ENCODE results near the gene TMSB10. TPM values are rescaled to one million over a fixed set of nuclear protein-coding genes. Genes with fewer than 3 reads are reported as not detected.
A peak's percentile ranks its signal among the peaks of the same experiment; 100 is the strongest.
"Not testable (repeated sequence)": the region's sequence is repeated elsewhere in the genome, so short reads cannot be mapped to it uniquely, and the experiment has no call there.

Gene TMSB10
- total RNA-seq, result 1,000 to 10,000 TPM; 1,429 to 1,736 TPM
- 1,179 to 1,380 reads per million in 2 donors for total RNA-seq

- Mint-ChIP-seq H3K4me3 (peak within 1 kb of the TSS; percentile 92), H3K27me3 (no peaks in the 10 kb centered on the region), H3K4me1 (peaks cover 30% of the 10 kb centered on the region), H3K27ac (peak within 1 kb of the TSS; percentile 93), H3K36me3 (ENCODE audit: low read depth) (peaks cover 2% of the 10 kb centered on the region)
- DNase-seq (peak; percentile 86 to 91 (median 90)), ATAC-seq (peak; percentile 77)
- H3K9me3 ChIP-seq (ENCODE audit: control insufficient read depth, low read length, poor library complexity, severe bottlenecking), result no peaks in the 10 kb centered on the region
These were observed at the start of gene TMSB10 for GRCh38 chr2:84905181-84906107. Gene TMSB10 (plus strand): TSS chr2:84905656.

- no peak for DNase-seq
- Mint-ChIP-seq H3K36me3 (ENCODE audit: low read depth) (peaks cover 5% of the 10 kb centered on the region), H3K4me1 (peaks cover 66% of the 10 kb centered on the region), H3K27ac (peak overlapping the region; percentile 88), H3K4me3 (peak overlapping the region; percentile 72), H3K27me3 (no peaks in the 10 kb centered on the region)
- no peaks in the 10 kb centered on the region for H3K9me3 ChIP-seq (ENCODE audit: control insufficient read depth, low read length, poor library complexity, severe bottlenecking)
- peak; percentile 33 for ATAC-seq
These were observed 49.7 kb upstream of the TMSB10 start for GRCh38 chr2:84855731-84856130.

GRCh38 chr2:84856787-84857186, 48.7 kb upstream of the TMSB10 start:
- peaks cover 62% of the 10 kb centered on the region for H3K4me1 Mint-ChIP-seq
- no peaks in the 10 kb centered on the region for H3K27me3 Mint-ChIP-seq
- H3K4me3 Mint-ChIP-seq, result no peak overlapping the region
- DNase-seq (no peak), ATAC-seq (peak; percentile 72)
- peaks cover 5% of the 10 kb centered on the region for H3K36me3 Mint-ChIP-seq (ENCODE audit: low read depth)
- H3K27ac Mint-ChIP-seq, result peak overlapping the region; percentile 88
- H3K9me3 ChIP-seq (ENCODE audit: control insufficient read depth, low read length, poor library complexity, severe bottlenecking), result no peaks in the 10 kb centered on the region

- DNase-seq, result no peak
- Mint-ChIP-seq H3K27me3 (no peaks in the 10 kb centered on the region), H3K36me3 (ENCODE audit: low read depth) (no peaks in the 10 kb centered on the region), H3K4me3 (peak overlapping the region; percentile 68), H3K4me1 (peaks cover 65% of the 10 kb centered on the region), H3K27ac (peak overlapping the region; percentile 88)
- no peak for ATAC-seq
- H3K9me3 ChIP-seq (ENCODE audit: control insufficient read depth, low read length, poor library complexity, severe bottlenecking), result no peaks in the 10 kb centered on the region
These were observed 47.9 kb upstream of the TMSB10 start for GRCh38 chr2:84857566-84857965.

- peak overlapping the region; percentile 88 for H3K27ac Mint-ChIP-seq
- H3K4me1 Mint-ChIP-seq, result peaks cover 67% of the 10 kb centered on the region
- no peaks in the 10 kb centered on the region for H3K9me3 ChIP-seq (ENCODE audit: control insufficient read depth, low read length, poor library complexity, severe bottlenecking)
- H3K4me3 Mint-ChIP-seq, result peak overlapping the region; percentile 60
- no peaks in the 10 kb centered on the region for H3K36me3 Mint-ChIP-seq (ENCODE audit: low read depth)
- no peak for DNase-seq
- H3K27me3 Mint-ChIP-seq, result no peaks in the 10 kb centered on the region
- no peak for ATAC-seq
These were observed 47.3 kb upstream of the TMSB10 start for GRCh38 chr2:84858123-84858522.

GRCh38 chr2:84858937-84859336, 46.5 kb upstream of the TMSB10 start:
- no peaks in the 10 kb centered on the region for H3K9me3 ChIP-seq (ENCODE audit: control insufficient read depth, low read length, poor library complexity, severe bottlenecking)
- Mint-ChIP-seq H3K36me3 (ENCODE audit: low read depth) (no peaks in the 10 kb centered on the region), H3K4me1 (peaks cover 67% of the 10 kb centered on the region), H3K27ac (peak overlapping the region; percentile 88), H3K27me3 (no peaks in the 10 kb centered on the region), H3K4me3 (peak overlapping the region; percentile 60)
- DNase-seq, result no peak
- no peak for ATAC-seq

GRCh38 chr2:84861539-84861938, 43.9 kb upstream of the TMSB10 start:
- Mint-ChIP-seq H3K36me3 (ENCODE audit: low read depth) (peaks cover 2% of the 10 kb centered on the region), H3K27ac (peak overlapping the region; percentile 87), H3K4me3 (peak overlapping the region; percentile 45), H3K4me1 (peaks cover 60% of the 10 kb centered on the region), H3K27me3 (no peaks in the 10 kb centered on the region)
- ATAC-seq, result no peak
- no peaks in the 10 kb centered on the region for H3K9me3 ChIP-seq (ENCODE audit: control insufficient read depth, low read length, poor library complexity, severe bottlenecking)
- no peak for DNase-seq

GRCh38 chr2:84862006-84862405, 43.5 kb upstream of the TMSB10 start:
- no peaks in the 10 kb centered on the region for H3K9me3 ChIP-seq (ENCODE audit: control insufficient read depth, low read length, poor library complexity, severe bottlenecking)
- peaks cover 61% of the 10 kb centered on the region for H3K4me1 Mint-ChIP-seq
- ATAC-seq (no peak), DNase-seq (no peak)
- H3K36me3 Mint-ChIP-seq (ENCODE audit: low read depth), result peaks cover 2% of the 10 kb centered on the region
- peak overlapping the region; percentile 87 for H3K27ac Mint-ChIP-seq
- no peak overlapping the region for H3K4me3 Mint-ChIP-seq
- H3K27me3 Mint-ChIP-seq, result no peaks in the 10 kb centered on the region

GRCh38 chr2:84865181-84865783, 40.2 kb upstream of the TMSB10 start:
- peak overlapping the region; percentile 69 for H3K4me3 Mint-ChIP-seq
- H3K36me3 Mint-ChIP-seq (ENCODE audit: low read depth), result peaks cover 9% of the 10 kb centered on the region
- H3K27me3 Mint-ChIP-seq, result no peaks in the 10 kb centered on the region
- peak overlapping the region; percentile 91 for H3K27ac Mint-ChIP-seq
- H3K4me1 Mint-ChIP-seq, result peaks cover 39% of the 10 kb centered on the region
- no peak for DNase-seq
- peak; percentile 81 for ATAC-seq
- H3K9me3 ChIP-seq (ENCODE audit: control insufficient read depth, low read length, poor library complexity, severe bottlenecking), result no peaks in the 10 kb centered on the region

GRCh38 chr2:84866122-84866521, 39.3 kb upstream of the TMSB10 start:
- Mint-ChIP-seq H3K27ac (peak overlapping the region; percentile 91), H3K4me1 (peaks cover 39% of the 10 kb centered on the region), H3K4me3 (no peak overlapping the region), H3K36me3 (ENCODE audit: low read depth) (peaks cover 13% of the 10 kb centered on the region), H3K27me3 (no peaks in the 10 kb centered on the region)
- DNase-seq, result no peak
- ATAC-seq, result no peak
- no peaks in the 10 kb centered on the region for H3K9me3 ChIP-seq (ENCODE audit: control insufficient read depth, low read length, poor library complexity, severe bottlenecking)

GRCh38 chr2:84868327-84868726, 37.1 kb upstream of the TMSB10 start:
- not testable (repeated sequence) for ATAC-seq; DNase-seq; H3K27me3 Mint-ChIP-seq; H3K4me3 Mint-ChIP-seq; H3K9me3 ChIP-seq (ENCODE audit: control insufficient read depth, low read length, poor library complexity, severe bottlenecking)
- Mint-ChIP-seq H3K27ac (peak overlapping the region; percentile 81), H3K4me1 (peaks cover 34% of the 10 kb centered on the region), H3K36me3 (ENCODE audit: low read depth) (peaks cover 13% of the 10 kb centered on the region)

- peak overlapping the region; percentile 31 for H3K4me3 Mint-ChIP-seq
- no peaks in the 10 kb centered on the region for H3K27me3 Mint-ChIP-seq
- H3K4me1 Mint-ChIP-seq, result peaks cover 40% of the 10 kb centered on the region
- DNase-seq, result no peak
- H3K36me3 Mint-ChIP-seq (ENCODE audit: low read depth), result peaks cover 19% of the 10 kb centered on the region
- no peaks in the 10 kb centered on the region for H3K9me3 ChIP-seq (ENCODE audit: control insufficient read depth, low read length, poor library complexity, severe bottlenecking)
- H3K27ac Mint-ChIP-seq, result peak overlapping the region; percentile 87
- ATAC-seq, result no peak
These were observed 35.1 kb upstream of the TMSB10 start for GRCh38 chr2:84870306-84870705.

GRCh38 chr2:84872691-84873090, 32.8 kb upstream of the TMSB10 start:
- not testable (repeated sequence) for ATAC-seq; H3K9me3 ChIP-seq (ENCODE audit: control insufficient read depth, low read length, poor library complexity, severe bottlenecking); H3K4me3 Mint-ChIP-seq; DNase-seq; H3K27me3 Mint-ChIP-seq
- Mint-ChIP-seq H3K36me3 (ENCODE audit: low read depth) (peaks cover 19% of the 10 kb centered on the region), H3K27ac (peak overlapping the region; percentile 87), H3K4me1 (peaks cover 54% of the 10 kb centered on the region)
